GM10847 (cell line): Measurements from ENCODE around the gene ALDH2.
A peak's percentile ranks its signal among the peaks of the same experiment; 100 is the strongest.

Experiments
- POLR2A ChIP-seq: IDR thresholded peaks from 2 replicates; pipeline ENCODE4 v1.6.1; 2011; ENCODE audit not compliant: insufficient read length; ENCODE audit errors: extremely low read depth

The ALDH2 gene

GRCh38 chr12:111841236-111841749 lies 74.6 kb downstream of the ALDH2 start:
- TF ChIP-seq POLR2A: no peak

- TF ChIP-seq POLR2A: peak; percentile 84
Observed at GRCh38 chr12:111841750-111842555, 75.2 kb downstream of the ALDH2 start, which contains the start of gene MAPKAPK5. TSS of gene MAPKAPK5 (plus strand) at chr12:111842228. CDS start at chr12:111842734, 506 bp downstream.

GRCh38 chr12:111842556-111843396 lies 76.0 kb downstream of the ALDH2 start:
- TF ChIP-seq POLR2A: no peak

GRCh38 chr12:111846016-111846415 lies 79.3 kb downstream of the ALDH2 start:
- TF ChIP-seq POLR2A: no peak

- no peak for TF ChIP-seq POLR2A
Observed at GRCh38 chr12:111850526-111850925, 83.8 kb downstream of the ALDH2 start.

- no peak for TF ChIP-seq POLR2A
Observed at GRCh38 chr12:111858186-111858585, 91.5 kb downstream of the ALDH2 start.

- no peak for TF ChIP-seq POLR2A
Observed at GRCh38 chr12:111858778-111859177, 92.0 kb downstream of the ALDH2 start.

GRCh38 chr12:111864913-111865312 lies 98.2 kb downstream of the ALDH2 start:
- TF ChIP-seq POLR2A: no peak
